Heart right ventricle (tissue), 16 donors: ENCODE results near the gene ZNF101. TPM values are rescaled to one million over a fixed set of nuclear protein-coding genes. Genes with fewer than 3 reads are reported as not detected.
A peak's percentile ranks its signal among the peaks of the same experiment; 100 is the strongest.

Experiments used
- ATAC-seq, 8 donors: fragments of 200-7000 bp; cut with Tn5 transposase; one replicate each; pipeline ENCODE4 v1.9.1; 2020; ENCODE audit warnings: mild to moderate bottlenecking in 8 of 8, moderate library complexity in 8 of 8, moderate number of reproducible peaks in 1 of 8
- DNase-seq, 2 donors: peaks; one replicate each; pipeline ENCODE4 v3.0.0-alpha.2; 2020
- H3K27ac ChIP-seq, 10 donors: fragments of 200-600 bp; sonication (generic) in 2 of 10; one replicate each; pipeline versions ENCODE4 v1.5.0 to v1.8.0; 2020 to 2022; ENCODE audit warnings: mild to moderate bottlenecking in 3 of 10
- H3K27me3 ChIP-seq, 7 donors: fragments of 200-600 bp; one replicate each; pipeline ENCODE4 v1.8.0; 2021 to 2022; ENCODE audit warnings: mild to moderate bottlenecking in 2 of 7
- H3K36me3 ChIP-seq, 9 donors: fragments of 200-600 bp; sonication (generic) in 1 of 9; one replicate each; pipeline versions ENCODE4 v1.5.0 to v1.8.0; 2020 to 2022; ENCODE audit warnings: mild to moderate bottlenecking in 2 of 9
- H3K4me1 ChIP-seq, 9 donors: fragments of 200-600 bp; sonication (generic) in 1 of 9; one replicate each; pipeline versions ENCODE4 v1.5.0 to v1.8.0; 2020 to 2022; ENCODE audit warnings: mild to moderate bottlenecking in 4 of 9
- H3K4me3 ChIP-seq, 10 donors: fragments of 200-600 bp; sonication (generic) in 2 of 10; one replicate each; pipeline versions ENCODE4 v1.5.0 to v1.8.0; 2020 to 2022; ENCODE audit warnings: mild to moderate bottlenecking in 7 of 10, moderate library complexity in 2 of 10
- H3K9me3 ChIP-seq, 11 donors: fragments of 200-600 bp in 10 of 11; sonication (generic) in 2 of 11; one replicate each; pipeline versions ENCODE4 v1.5.0 to v1.8.0; 2013 to 2022; ENCODE audit warnings: mild to moderate bottlenecking in 2 of 11, control low read depth in 1 of 11, moderate library complexity in 1 of 11
- WGBS, 2 donors: extraction: QIAGEN DNeasy Blood & Tissue Kit; methylation state at CpG; one replicate each; pipeline ENCODE4 v1.1.7; 2013; ENCODE audit warnings: inconsistent platforms in 1 of 2; 5-methylcytosine and 5-hydroxymethylcytosine counted together
- intact Hi-C, 10 donors: fragments of 100-400 bp; cut with DNase I; formaldehyde crosslinking; loops; one replicate each; pipeline versions ENCODE4 v1.11.1 to v1.14.2; 2022
- polyA plus RNA-seq, 2 donors: library from polyadenylated mRNA; stranded (reverse); fragments of 200-250 nt; gene quantifications; one replicate each; pipeline ENCODE4 v1.2.3, GENCODE V29; 2013
- total RNA-seq, 10 donors: library from RNA; stranded (reverse); fragmentation: NEBNext Ultra II Directional in 3 of 10; extraction: Animal tissue kit (Norgen Biotek cat#: 25700) in 3 of 10; gene quantifications; one replicate each; pipeline versions ENCODE4 v1.2.1 to v1.2.4, GENCODE V29; 2021 to 2023
- TF ChIP-seq, protein P1 (sequence below), 9 donors: fragments of 200-600 bp; sonication (generic) in 2 of 9; IDR thresholded peaks; one replicate each; pipeline versions ENCODE4 v1.5.0 to v1.8.0; 2021 to 2022; ENCODE audit warnings: antibody characterized with exemption in 9 of 9, mild to moderate bottlenecking in 5 of 9, moderate library complexity in 1 of 9
- donor health status: Arrhythmogenic right ventricular cardiomyopathy.
- donor health status: ischemic (EF 13 %, LVEDD 7.1; RV severe dilation, severe dysfunction).
- donor health status: healthy with polysubstance abuse.
- donor health status: DM: no; HTN: yes; CAD: no.
- donor health status: DM: no; HTN: no; CAD: no.
- donor health status: ischemic (EF 25% LVEDD 6.9; RV normal size, moderate dysfunction).
- donor health status: ischemic (EF 25% LVEDD 5.7; RV mildly dilated, moderate dysfunction).
- donor health status: healthy.
- donor health status: DM: yes; HTN: yes; CAD: no.
- donor health status: Ischemic cardiomyopathy.
- donor health status: ischemic (EF 35%, LVEDD 5.7; RV mildly dilated, moderate dysfunction).
- donor health status: nonischemic (EF 11% LVEDD 7.7; RV severe dilation, severe dysfunction).
- donor health status: DM: yes; HTN: yes; CAD: no.
- donor health status: PGD.
- donor health status: ischemic (EF 29% LVEDD 5.4; RV normal size, mild dysfunction).
- donor health status: nonischemic (EF 23%, LVEDD 6.1; RV moderate dilation, normal function).

ZNF101 gene
- total and polyA plus RNA-seq, 12 donors = 2.5 to 6.9 (median 3.8) TPM

- Histone ChIP-seq H3K27me3 (no peaks in the 10 kb centered on the region), H3K4me1 (no peaks in the 10 kb centered on the region), H3K27ac (no peak overlapping the region), H3K9me3 (peaks cover 15 to 100% (median 100%) of the 10 kb centered on the region in 11 donors), H3K36me3 (peaks cover 11 to 94% (median 81%) of the 10 kb centered on the region in 9 donors), H3K4me3 (no peak overlapping the region)
- ATAC-seq (no peak), DNase-seq (no peak)
- intact Hi-C loops = no loop called here
- TF ChIP-seq, protein P1, sequence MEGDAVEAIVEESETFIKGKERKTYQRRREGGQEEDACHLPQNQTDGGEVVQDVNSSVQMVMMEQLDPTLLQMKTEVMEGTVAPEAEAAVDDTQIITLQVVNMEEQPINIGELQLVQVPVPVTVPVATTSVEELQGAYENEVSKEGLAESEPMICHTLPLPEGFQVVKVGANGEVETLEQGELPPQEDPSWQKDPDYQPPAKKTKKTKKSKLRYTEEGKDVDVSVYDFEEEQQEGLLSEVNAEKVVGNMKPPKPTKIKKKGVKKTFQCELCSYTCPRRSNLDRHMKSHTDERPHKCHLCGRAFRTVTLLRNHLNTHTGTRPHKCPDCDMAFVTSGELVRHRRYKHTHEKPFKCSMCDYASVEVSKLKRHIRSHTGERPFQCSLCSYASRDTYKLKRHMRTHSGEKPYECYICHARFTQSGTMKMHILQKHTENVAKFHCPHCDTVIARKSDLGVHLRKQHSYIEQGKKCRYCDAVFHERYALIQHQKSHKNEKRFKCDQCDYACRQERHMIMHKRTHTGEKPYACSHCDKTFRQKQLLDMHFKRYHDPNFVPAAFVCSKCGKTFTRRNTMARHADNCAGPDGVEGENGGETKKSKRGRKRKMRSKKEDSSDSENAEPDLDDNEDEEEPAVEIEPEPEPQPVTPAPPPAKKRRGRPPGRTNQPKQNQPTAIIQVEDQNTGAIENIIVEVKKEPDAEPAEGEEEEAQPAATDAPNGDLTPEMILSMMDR (IDR thresholded peaks at IDR 0.05) = no peak
- 98 to 99% methylated on average over 10 of the region's 10 CpGs for WGBS, 2 donors
Observed at GRCh38 chr19:19711934-19712828, 43.5 kb downstream of the ZNF101 start.

DNA sequence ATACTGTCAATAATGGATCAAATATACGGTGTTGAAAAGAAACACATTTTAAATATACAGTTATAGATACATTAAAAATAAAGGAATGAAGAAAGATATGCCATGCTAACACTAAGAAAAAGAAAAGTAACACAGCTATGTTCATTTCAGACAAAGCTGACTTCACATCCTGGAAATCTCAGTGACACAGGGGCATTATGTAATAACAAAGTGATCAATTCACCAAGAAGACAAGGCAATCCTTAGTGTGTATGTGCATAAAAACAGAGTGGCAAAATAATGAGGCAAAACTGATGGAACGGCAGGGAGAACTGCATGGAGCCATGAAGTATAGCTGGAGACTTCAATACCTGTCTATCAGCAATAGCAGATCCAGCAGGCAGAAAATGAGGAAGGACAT, 51.2 kb downstream of the ZNF101 start:
- H3K27me3 ChIP-seq = no peaks in the 10 kb centered on the region
- intact Hi-C loops = no loop called here
- H3K4me3 ChIP-seq = no peak overlapping the region
- peaks cover 0 to 53% (median 34%) of the 10 kb centered on the region in 9 donors for H3K36me3 ChIP-seq
- no peak overlapping the region for H3K27ac ChIP-seq
- ATAC-seq (no peak), DNase-seq (no peak)
- WGBS, 2 donors = 96 to 100% methylated on average over 2 of the region's 2 CpGs
- H3K9me3 ChIP-seq = peaks cover 6 to 98% (median 80%) of the 10 kb centered on the region in 11 donors
- H3K4me1 ChIP-seq = no peaks in the 10 kb centered on the region
- TF ChIP-seq, protein P1 (IDR thresholded peaks at IDR 0.05) = no peak

- WGBS, 2 donors = 99 to 100% methylated on average over 2 of the region's 2 CpGs
- ATAC-seq = no peak
- Histone ChIP-seq H3K4me3 (no peak overlapping the region), H3K9me3 (peaks cover 0 to 98% (median 59%) of the 10 kb centered on the region in 11 donors), H3K27ac (no peak overlapping the region), H3K4me1 (no peaks in the 10 kb centered on the region), H3K36me3 (peaks cover 0 to 33% (median 14%) of the 10 kb centered on the region in 9 donors), H3K27me3 (no peaks in the 10 kb centered on the region)
- no peak for DNase-seq
- intact Hi-C loops = no loop called here
- TF ChIP-seq, protein P1 (IDR thresholded peaks at IDR 0.05) = no peak
Observed at GRCh38 chr19:19721896-19722295, 53.3 kb downstream of the ZNF101 start.

GRCh38 chr19:19732579-19733501, 64.2 kb downstream of the ZNF101 start, which contains the start of gene ZNF14:
Gene ZNF14, minus strand, starts transcription at chr19:19733112. Its CDS starts 154 bp downstream, at chr19:19732958.
- Histone ChIP-seq H3K27ac (peak within 1 kb of the TSS in 9 of 10 donors; percentile 61 to 87 (median 72)), H3K27me3 (no peaks in the 10 kb centered on the region), H3K4me3 (peak within 1 kb of the TSS; percentile 64 to 95 (median 86)), H3K36me3 (peaks cover 0 to 31% (median 11%) of the 10 kb centered on the region in 9 donors), H3K4me1 (peaks cover 0 to 20% (median 11%) of the 10 kb centered on the region in 9 donors), H3K9me3 (peaks cover 0 to 38% (median 7%) of the 10 kb centered on the region in 11 donors)
- peak; percentile 90 to 96 for DNase-seq
- intact Hi-C loops = loop anchor here in 7 of 10 donors (2.0 to 10.0 kb wide), 7 partner anchors 58 to 168 kb away; partner anchors contain the start of genes ZNF506 (in 3 of the 7), ATP13A1 (in 1 of the 7), ZNF101 (in 1 of the 7) and ZNF253 (in 1 of the 7)
- TF ChIP-seq, protein P1 (IDR thresholded peaks at IDR 0.05) = peak in 5 of 9 donors; percentile 16 to 42 (median 33)
- ATAC-seq = peak; percentile 100
- WGBS, 2 donors = 1% methylated on average over 61 of the region's 61 CpGs
